Pancreas (tissue), 10 donors: ENCODE results near the gene SLCO3A1. TPM values are rescaled to one million over a fixed set of nuclear protein-coding genes. Genes with fewer than 3 reads are reported as not detected.
A peak's percentile ranks its signal among the peaks of the same experiment; 100 is the strongest.

Experiments
- ATAC-seq, 4 donors: fragments of 200-7000 bp; cut with Tn5 transposase; one replicate each; pipeline versions ENCODE4 v1.8.0 to v1.9.1; 2020; ENCODE audit warnings: mild to moderate bottlenecking in 4 of 4, moderate library complexity in 4 of 4
- DNase-seq, 6 donors: peaks; one replicate each; pipeline ENCODE4 v3.0.0-alpha.2; 2020
- FAIRE-seq: peaks from 2 replicates; lab custom pipeline; 2012; peaks lifted over from hg19 to GRCh38; lab: Jason Lieb, UNC
- H3K27ac ChIP-seq, 4 donors: fragments of 200-600 bp; sonication (generic); 1 replicate in 3 of 4; 2 replicates in 1 of 4; pipeline versions ENCODE4 v1.5.0 to v1.8.0; 2020
- H3K27me3 ChIP-seq, 4 donors: fragments of 200-600 bp; one replicate each; pipeline ENCODE4 v1.8.0; 2021
- H3K36me3 ChIP-seq, 3 donors: fragments of 200-600 bp; sonication (generic) in 1 of 3; one replicate each; pipeline versions ENCODE4 v1.5.0 to v1.8.0; 2020 to 2021
- H3K4me1 ChIP-seq, 3 donors: fragments of 200-600 bp; one replicate each; pipeline ENCODE4 v1.8.0; 2021
- H3K4me3 ChIP-seq, 4 donors: fragments of 200-600 bp; sonication (generic) in 2 of 4; one replicate each; pipeline versions ENCODE4 v1.5.0 to v1.8.0; 2020 to 2021
- H3K9me3 ChIP-seq, 4 donors: fragments of 200-600 bp; one replicate each; pipeline ENCODE4 v1.8.0; 2021
- WGBS, 2 donors: extraction: QIAGEN DNeasy Blood & Tissue Kit; methylation state at CpG; one replicate each; pipeline ENCODE4 v1.1.7; 2013; 5-methylcytosine and 5-hydroxymethylcytosine counted together
- intact Hi-C, 3 donors: fragments of 100-400 bp; cut with DNase I; formaldehyde crosslinking; loops; one replicate each; pipeline versions ENCODE4 v1.11.1 to v1.14.2; 2022
- polyA plus RNA-seq, 2 donors: library from polyadenylated mRNA; stranded (reverse); fragments of 200-250 nt; gene quantifications; one replicate each; pipeline ENCODE4 v1.2.3, GENCODE V29; 2013
- total RNA-seq, 6 donors: library from RNA; stranded (reverse); fragmentation: NEBNext Ultra II Directional in 4 of 6; extraction: Animal tissue kit (Norgen Biotek cat#: 25700) in 4 of 6; gene quantifications; one replicate each; pipeline versions ENCODE4 v1.2.1 to v1.2.4, GENCODE V29; 2021 to 2023
- TF ChIP-seq, protein P1 (sequence below), 4 donors: fragments of 200-600 bp; sonication (generic) in 3 of 4; IDR thresholded peaks; one replicate each; pipeline versions ENCODE4 v1.5.0 to v1.8.0; 2021; ENCODE audit warnings: antibody characterized with exemption in 4 of 4
- donor health status: healthy with polysubstance abuse.
- donor health status: DM: no; HTN: no; CAD: no; lungs with moderate emphysema.
- donor health status: DM: no; HTN: no; CAD: no.
- donor health status: control.
- donor health status: control.
- donor health status: Bipolar disorder and iron deficiency.
- donor health status: DM: yes; HTN: yes; CAD: no.
- donor health status: DM: no; HTN: no; CAD: no.
- donor health status: DM: no; HTN: no; CAD: no.
- donor health status: DM: yes; HTN: yes; CAD: no.

Gene SLCO3A1
- total and polyA plus RNA-seq, 8 donors: 3.4 to 15.5 (median 6.7) TPM

DNA sequence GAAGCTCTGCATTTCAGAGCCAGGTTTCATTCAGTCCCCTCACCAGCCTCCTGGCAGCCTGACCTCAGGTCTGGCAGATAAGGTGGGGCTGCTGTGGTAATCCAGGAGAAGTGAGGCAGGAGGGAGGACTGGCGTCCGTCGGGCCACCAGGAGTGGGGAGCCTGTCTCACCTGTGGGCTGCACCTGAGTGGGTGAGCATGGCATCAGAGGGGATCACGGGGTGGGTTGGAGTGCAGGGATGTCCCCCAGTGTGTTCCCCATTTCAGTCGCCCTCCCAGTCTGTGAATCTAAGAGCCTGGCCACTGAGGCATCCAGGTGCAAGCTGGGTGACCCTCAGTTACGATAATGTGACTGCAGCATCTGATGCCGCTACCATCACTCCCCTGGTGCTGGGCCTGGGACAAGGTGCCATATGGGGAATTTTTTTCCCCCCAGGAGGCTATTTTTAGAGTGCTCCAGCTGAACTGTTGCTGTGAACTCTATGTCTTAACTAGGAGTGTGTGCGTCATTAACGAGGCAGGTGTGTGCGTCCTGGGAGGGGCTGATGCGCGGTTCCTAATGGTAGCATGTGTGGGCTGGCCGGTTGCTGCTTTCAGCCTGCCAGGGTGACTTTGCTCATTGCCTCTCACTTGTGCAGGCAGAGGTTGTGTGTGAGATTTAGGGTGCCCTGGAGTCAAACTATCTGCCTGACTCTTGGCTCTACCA is 165.2 kb downstream of the SLCO3A1 start:
- H3K27ac ChIP-seq: no peak overlapping the region
- intact Hi-C loops: no loop called here
- H3K27me3 ChIP-seq: no peaks in the 10 kb centered on the region
- TF ChIP-seq, protein P1, sequence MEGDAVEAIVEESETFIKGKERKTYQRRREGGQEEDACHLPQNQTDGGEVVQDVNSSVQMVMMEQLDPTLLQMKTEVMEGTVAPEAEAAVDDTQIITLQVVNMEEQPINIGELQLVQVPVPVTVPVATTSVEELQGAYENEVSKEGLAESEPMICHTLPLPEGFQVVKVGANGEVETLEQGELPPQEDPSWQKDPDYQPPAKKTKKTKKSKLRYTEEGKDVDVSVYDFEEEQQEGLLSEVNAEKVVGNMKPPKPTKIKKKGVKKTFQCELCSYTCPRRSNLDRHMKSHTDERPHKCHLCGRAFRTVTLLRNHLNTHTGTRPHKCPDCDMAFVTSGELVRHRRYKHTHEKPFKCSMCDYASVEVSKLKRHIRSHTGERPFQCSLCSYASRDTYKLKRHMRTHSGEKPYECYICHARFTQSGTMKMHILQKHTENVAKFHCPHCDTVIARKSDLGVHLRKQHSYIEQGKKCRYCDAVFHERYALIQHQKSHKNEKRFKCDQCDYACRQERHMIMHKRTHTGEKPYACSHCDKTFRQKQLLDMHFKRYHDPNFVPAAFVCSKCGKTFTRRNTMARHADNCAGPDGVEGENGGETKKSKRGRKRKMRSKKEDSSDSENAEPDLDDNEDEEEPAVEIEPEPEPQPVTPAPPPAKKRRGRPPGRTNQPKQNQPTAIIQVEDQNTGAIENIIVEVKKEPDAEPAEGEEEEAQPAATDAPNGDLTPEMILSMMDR (IDR thresholded peaks at IDR 0.05): no peak
- H3K4me3 ChIP-seq: no peak overlapping the region
- ATAC-seq: peak in 2 of 4 donors; percentile 49 to 55
- no peaks in the 10 kb centered on the region for H3K36me3 ChIP-seq
- no peak for FAIRE-seq
- no peaks in the 10 kb centered on the region for H3K4me1 ChIP-seq
- DNase-seq: no peak
- no peaks in the 10 kb centered on the region for H3K9me3 ChIP-seq
- WGBS, 2 donors: 82 to 83% methylated on average over 13 of the region's 13 CpGs

DNA sequence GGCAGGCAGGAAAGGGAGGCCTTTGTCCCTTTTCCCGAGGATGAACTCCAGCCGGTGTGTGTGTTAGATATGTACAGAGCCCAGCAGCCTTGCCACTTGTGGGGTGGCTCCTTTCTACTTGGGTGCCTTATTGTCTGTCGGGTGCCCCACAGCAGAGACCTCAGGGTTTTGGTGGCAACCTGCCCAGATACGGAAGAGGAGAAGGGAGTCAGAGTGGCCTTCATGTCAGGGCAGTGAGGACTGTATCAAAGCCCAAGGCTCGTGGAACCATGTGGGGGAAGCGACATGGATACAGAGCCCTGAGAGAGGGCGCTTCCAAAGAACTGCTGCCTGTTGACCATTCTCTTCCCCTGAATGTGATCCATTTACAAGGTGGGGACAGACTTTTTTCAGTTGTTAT is 166.2 kb downstream of the SLCO3A1 start:
- Histone ChIP-seq H3K36me3 (no peaks in the 10 kb centered on the region), H3K27me3 (no peaks in the 10 kb centered on the region), H3K4me3 (no peak overlapping the region), H3K27ac (no peak overlapping the region), H3K4me1 (no peaks in the 10 kb centered on the region), H3K9me3 (no peaks in the 10 kb centered on the region)
- intact Hi-C loops: no loop called here
- FAIRE-seq (no peak), ATAC-seq (no peak), DNase-seq (no peak)
- TF ChIP-seq, protein P1 (IDR thresholded peaks at IDR 0.05): no peak
- 76 to 79% methylated on average over 7 of the region's 7 CpGs for WGBS, 2 donors

DNA sequence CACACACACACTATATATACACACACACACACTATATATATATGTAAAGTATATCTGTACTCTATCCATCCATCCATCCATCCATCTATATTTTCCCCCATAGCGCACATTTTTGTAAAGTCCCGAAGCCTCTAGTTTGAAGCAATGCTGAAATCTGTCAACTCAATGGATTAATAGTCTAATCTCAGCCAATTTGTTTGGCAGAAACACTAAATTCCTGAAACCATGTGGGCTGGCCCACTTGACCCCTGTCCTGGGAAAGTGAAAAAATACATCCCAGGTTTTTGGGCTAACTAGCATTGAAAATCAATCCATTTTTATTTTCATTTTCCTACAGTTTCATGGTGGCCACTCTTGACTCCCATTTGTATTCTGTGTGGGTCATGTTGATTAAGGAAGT is 166.7 kb downstream of the SLCO3A1 start:
- intact Hi-C loops: no loop called here
- FAIRE-seq (no peak), DNase-seq (no peak), ATAC-seq (peak in 2 of 4 donors; percentile 35 to 43)
- no peak overlapping the region for H3K27ac ChIP-seq
- H3K4me1 ChIP-seq: no peaks in the 10 kb centered on the region
- no peaks in the 10 kb centered on the region for H3K27me3 ChIP-seq
- no peak overlapping the region for H3K4me3 ChIP-seq
- no peaks in the 10 kb centered on the region for H3K9me3 ChIP-seq
- TF ChIP-seq, protein P1 (IDR thresholded peaks at IDR 0.05): no peak
- H3K36me3 ChIP-seq: no peaks in the 10 kb centered on the region
- WGBS, 2 donors: 65 to 74% methylated on average over 2 of the region's 2 CpGs

DNA sequence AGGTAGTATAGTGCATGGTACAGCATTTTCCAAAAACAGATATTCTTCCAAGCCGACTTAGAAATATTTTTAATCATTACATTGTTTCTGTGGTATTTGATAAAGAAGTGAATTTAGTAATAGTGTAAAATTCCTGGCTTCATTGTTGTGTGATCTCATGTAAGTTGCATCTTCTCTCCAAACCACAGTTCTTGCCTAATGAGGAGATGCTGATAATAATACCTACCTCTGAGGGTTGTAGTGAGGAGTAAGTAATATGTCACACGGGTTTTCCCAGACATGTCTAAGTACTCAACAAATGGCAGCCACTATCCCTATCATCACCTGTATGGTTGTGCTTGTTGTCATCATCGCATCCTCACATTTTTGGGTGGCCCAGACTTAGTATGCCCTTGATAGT is 167.3 kb downstream of the SLCO3A1 start:
- ATAC-seq (peak in 2 of 4 donors; percentile 24 to 46), DNase-seq (no peak), FAIRE-seq (no peak)
- Histone ChIP-seq H3K36me3 (no peaks in the 10 kb centered on the region), H3K27me3 (no peaks in the 10 kb centered on the region), H3K4me3 (no peak overlapping the region), H3K27ac (no peak overlapping the region), H3K9me3 (no peaks in the 10 kb centered on the region), H3K4me1 (no peaks in the 10 kb centered on the region)
- intact Hi-C loops: no loop called here
- TF ChIP-seq, protein P1 (IDR thresholded peaks at IDR 0.05): no peak
- 59 to 61% methylated on average over 3 of the region's 3 CpGs for WGBS, 2 donors

DNA sequence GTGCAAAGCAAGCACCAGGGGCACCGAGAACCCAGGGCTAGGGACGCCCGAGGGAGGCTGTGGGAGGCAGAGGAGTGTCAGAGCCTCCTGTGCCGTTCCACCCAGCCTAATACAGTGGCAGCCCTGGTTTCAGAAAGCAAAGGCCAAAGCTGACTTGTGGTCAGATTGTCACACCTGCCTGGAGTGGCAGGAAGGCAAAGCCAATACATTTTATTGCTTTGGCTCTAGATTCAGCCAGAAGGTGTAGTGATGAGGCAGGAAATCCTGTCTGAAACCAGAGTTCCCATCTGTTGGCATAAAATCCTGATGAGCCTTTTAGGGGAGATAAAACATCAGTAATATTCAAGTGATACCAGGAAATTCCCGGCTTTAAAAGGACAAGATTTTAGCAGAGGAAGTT is 168.3 kb downstream of the SLCO3A1 start:
- no peak for FAIRE-seq

More for the DNA sequence above, 168.3 kb downstream of the SLCO3A1 start:
- DNase-seq (no peak), ATAC-seq (no peak)
- TF ChIP-seq, protein P1 (IDR thresholded peaks at IDR 0.05): no peak
- H3K36me3 ChIP-seq: no peaks in the 10 kb centered on the region
- 59 to 65% methylated on average over 5 of the region's 5 CpGs for WGBS, 2 donors
- H3K27ac ChIP-seq: no peak overlapping the region
- no peaks in the 10 kb centered on the region for H3K27me3 ChIP-seq
- intact Hi-C loops: no loop called here
- H3K4me1 ChIP-seq: no peaks in the 10 kb centered on the region
- H3K4me3 ChIP-seq: no peak overlapping the region
- no peaks in the 10 kb centered on the region for H3K9me3 ChIP-seq
